H1 (cell line): ENCODE results near the gene TTBK2. TPM values are rescaled to one million over a fixed set of nuclear protein-coding genes. Genes with fewer than 3 reads are reported as not detected.

Experiments
- CTCF ChIA-PET: fragments of 300-600 bp; sonication (Branson Sonifier 250); formaldehyde crosslinking; loops from one replicate; lab custom pipeline; 2021; ENCODE audit not compliant: partially characterized antibody; lab: Charles Lee
- POLR2A ChIA-PET: fragments of 300-600 bp; sonication (Branson Sonifier 250); formaldehyde crosslinking; loops from one replicate; lab custom pipeline; 2021; ENCODE audit warnings: inconsistent platforms; ENCODE audit not compliant: partially characterized antibody; lab: Charles Lee
- DNase-seq, 2 experiments: peaks; one replicate each; pipeline versions ENCODE4 v3.0.0 to v3.0.0-alpha.2; 2010 to 2022; ENCODE audit warnings: low spot score in 2 of 2, low read depth in 1 of 2, mixed read lengths in 1 of 2
- FAIRE-seq: peaks from 2 replicates; lab custom pipeline; 2011; peaks lifted over from hg19 to GRCh38; lab: Jason Lieb, UNC
- H2AFZ ChIP-seq: 2 replicates; pipeline ENCODE4 v1.8.1; 2012; ENCODE audit warnings: low read length, inconsistent platforms
- H2AK5ac ChIP-seq: 2 replicates; pipeline ENCODE4 v1.6.1; 2013; ENCODE audit warnings: low read depth, low read length
- H2BK120ac ChIP-seq: replicated peaks from 2 replicates; pipeline ENCODE3; 2013; ENCODE audit warnings: low read depth, low read length, inconsistent platforms
- H2BK12ac ChIP-seq: 2 replicates; pipeline ENCODE4 v1.6.1; 2013; ENCODE audit warnings: low read depth, low read length
- H2BK15ac ChIP-seq: 2 replicates; pipeline ENCODE4 v1.6.1; 2013; ENCODE audit warnings: low read length
- H2BK20ac ChIP-seq: 2 replicates; pipeline ENCODE4 v1.6.1; 2013; ENCODE audit warnings: low read length
- H2BK5ac ChIP-seq: 2 replicates; pipeline ENCODE4 v1.6.1; 2013; ENCODE audit warnings: low read depth, low read length
- H3K14ac ChIP-seq: 2 replicates; pipeline ENCODE4 v1.6.1; 2013; ENCODE audit warnings: inconsistent platforms; ENCODE audit not compliant: insufficient read length
- H3K18ac ChIP-seq: 2 replicates; pipeline ENCODE4 v1.6.1; 2013; ENCODE audit warnings: low read length; ENCODE audit errors: extremely low read depth
- H3K23ac ChIP-seq: 2 replicates; pipeline ENCODE4 v1.6.1; 2013; ENCODE audit warnings: inconsistent platforms; ENCODE audit not compliant: insufficient read length
- H3K23me2 ChIP-seq: 2 replicates; pipeline ENCODE4 v1.6.1; 2013; ENCODE audit warnings: low read depth, low read length
- H3K27ac ChIP-seq: 2 replicates; pipeline ENCODE4 v1.6.1; 2011; ENCODE audit warnings: low read depth, low read length, inconsistent platforms
- H3K27me3 ChIP-seq, 4 experiments: replicated peaks in 1 of 4; 1 replicate in 1 of 4; 2 replicates in 3 of 4; pipeline versions ENCODE4 v1.6.1 to v1.8.1; 2011 to 2013; ENCODE audit warnings: low read length in 3 of 4, mild to moderate bottlenecking in 3 of 4, inconsistent platforms in 2 of 4, mixed read lengths in 2 of 4, moderate library complexity in 1 of 4; ENCODE audit not compliant: control insufficient read depth in 3 of 4, insufficient read depth in 3 of 4; ENCODE audit errors: extremely low read depth in 1 of 4
- H3K36me3 ChIP-seq, 4 experiments: 2 replicates each; pipeline versions ENCODE4 v1.6.1 to v1.8.1; 2011 to 2013; ENCODE audit warnings: mild to moderate bottlenecking in 4 of 4, low read length in 3 of 4, moderate library complexity in 2 of 4, control low read depth in 1 of 4, inconsistent platforms in 1 of 4; ENCODE audit not compliant: insufficient read depth in 4 of 4, control insufficient read depth in 2 of 4
- H3K4ac ChIP-seq: replicated peaks from 2 replicates; pipeline ENCODE3; 2013; ENCODE audit warnings: low read length, low read depth, mixed read lengths, inconsistent platforms; ENCODE audit not compliant: insufficient read length
- H3K4me1 ChIP-seq, 4 experiments: replicated peaks in 1 of 4; 1 replicate in 1 of 4; 2 replicates in 3 of 4; pipeline versions ENCODE4 v1.6.1 to v1.8.1; 2011 to 2013; ENCODE audit warnings: low read length in 3 of 4, inconsistent platforms in 2 of 4, mixed read lengths in 1 of 4; ENCODE audit not compliant: insufficient read depth in 4 of 4, control insufficient read depth in 3 of 4
- H3K4me2 ChIP-seq, 2 experiments: 2 replicates each; pipeline versions ENCODE4 v1.6.1 to v1.8.1; 2011 to 2013; ENCODE audit warnings: low read depth in 2 of 2, low read length in 2 of 2, control low read depth in 1 of 2, inconsistent platforms in 1 of 2, mild to moderate bottlenecking in 1 of 2; ENCODE audit not compliant: insufficient read depth in 1 of 2
- H3K4me3 ChIP-seq, 4 experiments: fragments of 200-600, 300-600 bp in 1 of 4; sonication (generic), shearing (Covaris generic), sonication (Bioruptor Twin) in 1 of 4; 2 replicates each; pipeline versions ENCODE4 v1.5.1 to v1.8.1; 2011 to 2016; ENCODE audit warnings: low read length in 4 of 4, low read depth in 3 of 4, control low read depth in 2 of 4, inconsistent platforms in 2 of 4, mild to moderate bottlenecking in 2 of 4, mixed read lengths in 1 of 4, moderate library complexity in 1 of 4; ENCODE audit not compliant: insufficient read depth in 2 of 4; ENCODE audit errors: extremely low read depth in 1 of 4
- H3K56ac ChIP-seq: replicated peaks from 2 replicates; pipeline ENCODE3; 2013; ENCODE audit warnings: low read depth, mild to moderate bottlenecking, mixed read lengths, low read length, inconsistent platforms; ENCODE audit not compliant: insufficient read length
- H3K79me1 ChIP-seq: 2 replicates; pipeline ENCODE4 v1.6.1; 2013; ENCODE audit warnings: low read depth, low read length, control low read depth
- H3K79me2 ChIP-seq, 2 experiments: 2 replicates each; pipeline versions ENCODE4 v1.6.1 to v1.8.1; 2012 to 2013; ENCODE audit warnings: low read length in 2 of 2, mild to moderate bottlenecking in 2 of 2, inconsistent platforms in 1 of 2; ENCODE audit not compliant: insufficient read depth in 2 of 2, control insufficient read depth in 1 of 2
- H3K9ac ChIP-seq, 4 experiments: replicated peaks in 1 of 4; 1 replicate in 1 of 4; 2 replicates in 3 of 4; pipeline versions ENCODE4 v1.6.1 to v1.8.1; 2011 to 2013; ENCODE audit warnings: low read depth in 3 of 4, low read length in 3 of 4, control low read depth in 2 of 4, mild to moderate bottlenecking in 2 of 4, moderate library complexity in 2 of 4, inconsistent platforms in 1 of 4; ENCODE audit errors: extremely low read depth in 1 of 4
- H3K9me3 ChIP-seq, 2 experiments: 2 replicates each; pipeline versions ENCODE4 v1.6.1 to v1.8.1; 2012 to 2013; ENCODE audit warnings: mild to moderate bottlenecking in 2 of 2, moderate library complexity in 2 of 2, control low read depth in 1 of 2, inconsistent platforms in 1 of 2, low read depth in 1 of 2, low read length in 1 of 2, mixed read lengths in 1 of 2; ENCODE audit not compliant: insufficient read depth in 2 of 2
- H4K20me1 ChIP-seq, 2 experiments: replicated peaks in 1 of 2; 2 replicates each; pipeline versions ENCODE3 to v1.8.1; 2011 to 2013; ENCODE audit warnings: inconsistent platforms in 2 of 2, low read length in 2 of 2, mild to moderate bottlenecking in 1 of 2; ENCODE audit not compliant: insufficient read depth in 2 of 2, control insufficient read depth in 1 of 2
- H4K5ac ChIP-seq: 2 replicates; pipeline ENCODE4 v1.6.1; 2013; ENCODE audit warnings: low read length, low read depth, mixed read lengths, inconsistent platforms; ENCODE audit not compliant: insufficient read length
- H4K8ac ChIP-seq: 2 replicates; pipeline ENCODE4 v1.8.0; 2013; ENCODE audit warnings: mild to moderate bottlenecking, moderate library complexity, low read length, inconsistent platforms; ENCODE audit not compliant: insufficient read depth; ENCODE audit errors: extremely low read depth
- H4K91ac ChIP-seq: replicated peaks from 2 replicates; pipeline ENCODE3; 2013; ENCODE audit warnings: low read length, mixed read lengths, inconsistent platforms; ENCODE audit not compliant: insufficient read length
- CBX8 ChIP-seq: fragments of 300-800, 300-1000 bp; sonication (generic); IDR thresholded peaks from 2 replicates; pipeline ENCODE4 v1.7.1; 2016; ENCODE audit warnings: low read depth, low read length, borderline replicate concordance
- EP300 ChIP-seq, 2 experiments: IDR thresholded peaks; 1 replicate in 1 of 2; 2 replicates in 1 of 2; pipeline ENCODE4 v1.6.1; 2011 to 2012; ENCODE audit warnings: low read depth in 2 of 2, low read length in 2 of 2, mild to moderate bottlenecking in 2 of 2, borderline replicate concordance in 1 of 2, inconsistent platforms in 1 of 2, moderate library complexity in 1 of 2
- EZH2 ChIP-seq: fragments of 200-600 bp; sonication (generic); IDR thresholded peaks from 2 replicates; pipeline ENCODE4 v1.7.1; 2012; ENCODE audit warnings: low read depth, mild to moderate bottlenecking, moderate library complexity, low read length, inconsistent platforms; ENCODE audit not compliant: severe bottlenecking
- RFX5 ChIP-seq: IDR thresholded peaks from 2 replicates; pipeline ENCODE4 v1.6.1; 2011; ENCODE audit warnings: low read depth, low read length, improper control_type of control experiment, borderline replicate concordance
- RXRA ChIP-seq: IDR thresholded peaks from 2 replicates; pipeline ENCODE4 v1.6.1; 2011; ENCODE audit warnings: low read depth, mild to moderate bottlenecking, low read length, moderate library complexity; ENCODE audit not compliant: insufficient read depth
- SIX5 ChIP-seq: IDR thresholded peaks from 2 replicates; pipeline ENCODE4 v1.6.1; 2011; ENCODE audit warnings: mild to moderate bottlenecking, low read depth, low read length
- SP4 ChIP-seq: IDR thresholded peaks from 2 replicates; pipeline ENCODE4 v1.6.1; 2012; ENCODE audit warnings: low read length, inconsistent platforms
- TEAD4 ChIP-seq: IDR thresholded peaks from 2 replicates; pipeline ENCODE4 v1.6.1; 2012; ENCODE audit warnings: low read depth, low read length, inconsistent platforms, mixed read lengths
- YY1 ChIP-seq: IDR thresholded peaks from 2 replicates; pipeline ENCODE4 v1.6.1; 2011; ENCODE audit warnings: low read depth, mild to moderate bottlenecking, low read length
- ZNF274 ChIP-seq: IDR thresholded peaks from 2 replicates; pipeline ENCODE4 v1.7.0; 2012; ENCODE audit warnings: low read length, borderline replicate concordance; ENCODE audit errors: extremely low read depth
- WGBS, 2 experiments: shearing (Covaris generic) in 1 of 2; methylation state at CpG; one replicate each; pipeline versions ENCODE4 v1.1.6 to v1.1.7; 2013 to 2015; ENCODE audit warnings: low lambda C conversion rate in 2 of 2, mixed read lengths in 2 of 2, inconsistent platforms in 1 of 2, low coverage in 1 of 2, missing lambda C conversion rate in 1 of 2; ENCODE audit not compliant: insufficient replicate concordance in 2 of 2, insufficient coverage in 1 of 2, insufficient read length in 1 of 2; ENCODE audit errors: extremely low coverage in 1 of 2, missing lambda C conversion rate in 1 of 2; 5-methylcytosine and 5-hydroxymethylcytosine counted together
- polyA plus RNA-seq, 7 experiments: library from polyadenylated mRNA; depleted of rRNA in 3 of 7; stranded (reverse) in 5 of 7; unstranded in 2 of 7; fragments of >200 nt in 5 of 7; fragments of 200-250 nt in 2 of 7; gene quantifications; 1 replicate in 5 of 7; 2 replicates in 1 of 7; 4 replicates in 1 of 7; pipeline versions ENCODE4 v1.2.1 to v1.2.3, GENCODE V29; 2011 to 2013; ENCODE audit warnings: missing spikeins in 2 of 7, mixed read lengths in 2 of 7
- total RNA-seq: library from RNA; stranded (reverse); fragmentation: NEBNext Ultra II Directional; extraction: Animal tissue kit (Norgen Biotek cat#: 25700); gene quantifications from 2 replicates; pipeline ENCODE4 v1.2.1, GENCODE V29; 2021
- TF ChIP-seq, protein P1 (sequence below): IDR thresholded peaks from 2 replicates; pipeline ENCODE4 v1.6.1; 2011; ENCODE audit warnings: low read length, improper control_type of control experiment

TTBK2 gene
- total and polyA plus RNA-seq, 2 of the 8 experiments (the other 6 are each of a cell fraction or from before 2014, with no cell fraction given): 2.7 to 18.2 TPM

- no peaks in the 10 kb centered on the region for H3K4me1 ChIP-seq
- H3K36me3 ChIP-seq: no peaks in the 10 kb centered on the region
- no peak overlapping the region for H2BK20ac ChIP-seq
- H4K8ac ChIP-seq: no peak overlapping the region
- H2BK12ac ChIP-seq: no peak overlapping the region
- FAIRE-seq: no peak
- no peak overlapping the region for H3K4ac ChIP-seq
- no peak overlapping the region for H4K5ac ChIP-seq
- H3K9ac ChIP-seq: no peak overlapping the region
- H4K20me1 ChIP-seq: no peaks in the 10 kb centered on the region
- no peak overlapping the region for H3K56ac ChIP-seq
- H3K4me2 ChIP-seq: no peak overlapping the region
- H2BK120ac ChIP-seq: no peak overlapping the region
- no peak overlapping the region for H3K23ac ChIP-seq
- H3K4me3 ChIP-seq: no peak overlapping the region
- no peak overlapping the region for H4K91ac ChIP-seq
- WGBS, 2 experiments: 100% methylated on average over 2 of the region's 2 CpGs; no CpG with 5 or more reads in 1 of the 2 experiments
- ChIA-PET CTCF (interaction anchor here (0.5 to 1.6 kb wide), 5 partner anchors 11 to 237 kb away, joined by 3 to 8 read pairs (median 4); no protein-coding TSS in a partner anchor), POLR2A (interaction anchor here (0.8 kb wide), 1 partner anchor 9 kb away, joined by 3 read pairs; no protein-coding TSS in a partner anchor)
- H3K79me1 ChIP-seq: no peaks in the 10 kb centered on the region
- no peak overlapping the region for H3K14ac ChIP-seq
- no peak overlapping the region for H2BK5ac ChIP-seq
- no peaks in the 10 kb centered on the region for H3K27me3 ChIP-seq
- H3K27ac ChIP-seq: no peak overlapping the region
- H3K18ac ChIP-seq: no peak overlapping the region
- no peak overlapping the region for H2BK15ac ChIP-seq
- H3K23me2 ChIP-seq: no peaks in the 10 kb centered on the region; the same call in 1 of the 2 replicates
- peak in 1 of 2 experiments; percentile 28 for DNase-seq
- no peaks in the 10 kb centered on the region for H3K9me3 ChIP-seq
- H3K79me2 ChIP-seq: no peaks in the 10 kb centered on the region
- TF ChIP-seq SP4: no peak
- TF ChIP-seq EP300 (IDR thresholded peaks at IDR 0.05; ENCODE audit: borderline replicate concordance in 1 of 2, low read depth in 2 of 2, low read length in 2 of 2): no peak
- TF ChIP-seq RXRA: no peak
- TF ChIP-seq, protein P1, sequence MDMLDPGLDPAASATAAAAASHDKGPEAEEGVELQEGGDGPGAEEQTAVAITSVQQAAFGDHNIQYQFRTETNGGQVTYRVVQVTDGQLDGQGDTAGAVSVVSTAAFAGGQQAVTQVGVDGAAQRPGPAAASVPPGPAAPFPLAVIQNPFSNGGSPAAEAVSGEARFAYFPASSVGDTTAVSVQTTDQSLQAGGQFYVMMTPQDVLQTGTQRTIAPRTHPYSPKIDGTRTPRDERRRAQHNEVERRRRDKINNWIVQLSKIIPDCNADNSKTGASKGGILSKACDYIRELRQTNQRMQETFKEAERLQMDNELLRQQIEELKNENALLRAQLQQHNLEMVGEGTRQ: no peak
- no peak for TF ChIP-seq SIX5
- no peak for TF ChIP-seq RFX5
- TF ChIP-seq TEAD4: no peak
- no peak for TF ChIP-seq EZH2
- TF ChIP-seq ZNF274: no peak
- no peak for TF ChIP-seq YY1
- no peak for TF ChIP-seq CBX8
- TF ChIP-seq, all 59 proteins: peak for 0
- H2AK5ac ChIP-seq: no peak overlapping the region
- H2AFZ ChIP-seq: peak overlapping the region; percentile 85; the same call in 1 of the 2 replicates
Measured at GRCh38 chr15:42932833-42933515, 12.4 kb upstream of the TTBK2 start.
